GM12878 (cell line): ENCODE data around the gene TMEM217. TPM values are rescaled to one million over a fixed set of nuclear protein-coding genes. Genes with fewer than 3 reads are reported as not detected.

Experiments
- ATAC-seq: fragments of 200-7000 bp; cut with Tn5 transposase; 3 replicates; pipeline ENCODE4 v1.9.1; 2020; ENCODE audit warnings: mild to moderate bottlenecking, moderate library complexity
- BruUV-seq: library from RNA; stranded (reverse); fragments of 400-500 nt; replicated peaks from 2 replicates; lab custom pipeline; 2021; lab: Mats Ljungman, UMichigan
- CTCF ChIA-PET: fragments of 300-600 bp; sonication (Branson Sonifier 250); formaldehyde crosslinking; extraction: SDS; loops from one replicate; lab custom pipeline; 2021; ENCODE audit warnings: inconsistent platforms; lab: Yijun Ruan, JAX
- POLR2A ChIA-PET: fragments of 350-600 bp; formaldehyde crosslinking; extraction: SDS; loops from one replicate; lab custom pipeline; 2021; ENCODE audit warnings: inconsistent platforms; lab: Charles Lee
- RAD21 ChIA-PET: fragments of 300-600 bp; sonication (Branson Sonifier 250); formaldehyde crosslinking; loops from one replicate; lab custom pipeline; 2023; ENCODE audit warnings: antibody characterized with exemption; ENCODE audit not compliant: unreplicated experiment; lab: Charles Lee
- SMC1A ChIA-PET: fragments of 300-600 bp; sonication (Branson Sonifier 250); formaldehyde crosslinking; loops from one replicate; lab custom pipeline; 2023; ENCODE audit not compliant: unreplicated experiment, uncharacterized antibody; lab: Charles Lee
- DNase-seq: peaks from one replicate; pipeline ENCODE4 v3.0.0-alpha.2; 2011; ENCODE audit warnings: low read depth, low spot score
- FAIRE-seq: peaks from 3 replicates; lab custom pipeline; 2011; peaks lifted over from hg19 to GRCh38; lab: Jason Lieb, UNC
- H2AFZ ChIP-seq: 2 replicates; pipeline ENCODE4 v1.6.0; 2011; ENCODE audit warnings: low read depth, low read length, control low read depth; ENCODE audit not compliant: control insufficient read depth
- H3K27ac ChIP-seq: 2 replicates; pipeline ENCODE4 v1.5.1; 2011; ENCODE audit warnings: control low read depth; ENCODE audit not compliant: control insufficient read depth, insufficient read depth
- H3K27me3 ChIP-seq, 2 experiments: replicated peaks in 1 of 2; 2 replicates each; pipeline versions ENCODE4 v1.6.0 to v1.6.1; 2011; ENCODE audit warnings: low read length in 1 of 2; ENCODE audit not compliant: control insufficient read depth in 2 of 2, insufficient read depth in 2 of 2
- H3K36me3 ChIP-seq, 2 experiments: 2 replicates each; pipeline ENCODE4 v1.5.1; 2011; ENCODE audit warnings: low read length in 1 of 2; ENCODE audit not compliant: control insufficient read depth in 2 of 2, insufficient read depth in 2 of 2
- H3K4me1 ChIP-seq: 2 replicates; pipeline ENCODE4 v1.6.1; 2011; ENCODE audit warnings: mild to moderate bottlenecking, low read length, moderate library complexity, mixed read lengths; ENCODE audit not compliant: control insufficient read depth, insufficient read depth
- H3K4me2 ChIP-seq: 2 replicates; pipeline ENCODE4 v1.6.0; 2011; ENCODE audit warnings: control low read depth; ENCODE audit not compliant: control insufficient read depth, insufficient read depth
- H3K4me3 ChIP-seq: fragments of 200-600 bp; sonication (generic); 2 replicates; pipeline ENCODE4 v1.5.1; 2016
- H3K79me2 ChIP-seq: 2 replicates; pipeline ENCODE4 v1.6.0; 2011; ENCODE audit warnings: low read length; ENCODE audit not compliant: control insufficient read depth, insufficient read depth
- H3K9ac ChIP-seq: 2 replicates; pipeline ENCODE4 v1.8.0; 2011; ENCODE audit warnings: low read length, control low read depth, mixed read lengths; ENCODE audit not compliant: control insufficient read depth, insufficient read depth
- H3K9me3 ChIP-seq: replicated peaks from 3 replicates; pipeline ENCODE4 v1.5.1; 2011; ENCODE audit warnings: mild to moderate bottlenecking, low read length; ENCODE audit not compliant: control insufficient read depth, insufficient read depth
- H4K20me1 ChIP-seq: 2 replicates; pipeline ENCODE4 v1.6.0; 2011; ENCODE audit not compliant: control insufficient read depth, insufficient read depth
- ATF7 ChIP-seq: fragments of 450-650 bp; IDR thresholded peaks from 2 replicates; pipeline ENCODE4 v1.6.1; 2016; ENCODE audit warnings: low read depth, mild to moderate bottlenecking
- CHD1 ChIP-seq: IDR thresholded peaks from 2 replicates; pipeline ENCODE4 v1.6.1; 2012; ENCODE audit warnings: low read depth, low read length, improper control_type of control experiment
- ESRRA ChIP-seq: IDR thresholded peaks from 2 replicates; pipeline ENCODE4 v1.6.1; 2012; ENCODE audit warnings: mild to moderate bottlenecking, low read length, improper control_type of control experiment
- JUNB ChIP-seq: IDR thresholded peaks from 2 replicates; pipeline ENCODE4 v1.6.1; 2016; ENCODE audit warnings: antibody characterized with exemption, mild to moderate bottlenecking
- NFYB ChIP-seq: IDR thresholded peaks from 2 replicates; pipeline ENCODE4 v1.6.1; 2011; ENCODE audit warnings: low read depth, mild to moderate bottlenecking, low read length, improper control_type of control experiment, moderate library complexity; ENCODE audit not compliant: insufficient read depth
- RAD21 ChIP-seq: IDR thresholded peaks from 2 replicates; pipeline ENCODE4 v1.6.1; 2011; ENCODE audit warnings: mild to moderate bottlenecking, low read depth, low read length, moderate library complexity; ENCODE audit not compliant: insufficient read depth
- SIN3A ChIP-seq: IDR thresholded peaks from 2 replicates; pipeline ENCODE4 v1.6.1; 2012; ENCODE audit warnings: low read depth, low read length, improper control_type of control experiment
- SPI1 ChIP-seq: IDR thresholded peaks from 2 replicates; pipeline ENCODE4 v1.6.1; 2011; ENCODE audit warnings: low read depth, mild to moderate bottlenecking, low read length, moderate library complexity, borderline replicate concordance; ENCODE audit not compliant: insufficient read depth
- SREBF1 ChIP-seq: IDR thresholded peaks from 2 replicates; pipeline ENCODE4 v1.6.1; 2012; ENCODE audit warnings: mild to moderate bottlenecking, low read length
- ZNF217 ChIP-seq: fragments of 450-650 bp; IDR thresholded peaks from 2 replicates; pipeline ENCODE4 v1.6.1; 2017; ENCODE audit warnings: antibody characterized with exemption, mild to moderate bottlenecking
- WGBS: methylation state at CpG from one replicate; pipeline ENCODE4 v1.1.6; 2016; ENCODE audit warnings: low lambda C conversion rate; ENCODE audit not compliant: insufficient replicate concordance, insufficient coverage; ENCODE audit errors: missing lambda C conversion rate; 5-methylcytosine and 5-hydroxymethylcytosine counted together
- in situ Hi-C: fragments of 300-500 bp; cut with MboI; formaldehyde crosslinking; loops from 9 replicates; pipeline ENCODE4 v1.14.3; 2018; ENCODE audit warnings: mixed read lengths
- intact Hi-C: fragments of 100-400 bp; cut with micrococcal nuclease; formaldehyde crosslinking; loops from one replicate; pipeline ENCODE4 v1.14.2; 2022; ENCODE audit not compliant: unreplicated experiment
- polyA plus RNA-seq, 11 experiments: library from polyadenylated mRNA; depleted of rRNA in 4 of 11; unstranded in 6 of 11; stranded (reverse) in 5 of 11; fragments of >200 nt; fragmentation: Nextera tagmentation in 4 of 11; fragmentation: Illumina TruSeq in 1 of 11; extraction: Ambion mirVana in 4 of 11; extraction: Trizol in 1 of 11; gene quantifications; 1 replicate in 1 of 11; 2 replicates in 10 of 11; pipeline versions ENCODE4 v1.2.1 to v1.2.3, GENCODE V29; 2011 to 2016; ENCODE audit warnings: inconsistent platforms in 2 of 11, missing spikeins in 2 of 11, low read depth in 1 of 11
- total RNA-seq, 4 experiments: library from RNA; depleted of rRNA in 3 of 4; stranded (reverse); fragments of >200 nt in 3 of 4; fragmentation: Illumina TruSeq in 1 of 4; extraction: Trizol in 1 of 4; gene quantifications; 2 replicates each; pipeline versions ENCODE4 v1.2.1 to v1.2.3, GENCODE V29; 2013 to 2021
- TF ChIP-seq, protein P1 (sequence below): IDR thresholded peaks from 2 replicates; pipeline ENCODE4 v1.6.1; 2011; ENCODE audit warnings: borderline replicate concordance, low read depth, mild to moderate bottlenecking, moderate library complexity, mixed read lengths, low read length; ENCODE audit not compliant: insufficient read depth; ENCODE audit errors: extremely low read length

Gene TMEM217
- total and polyA plus RNA-seq, 10 of the 15 experiments (the other 5 are each of a cell fraction or from before 2014, with no cell fraction given): 1.3 to 4.5 (median 2.3) TPM

DNA sequence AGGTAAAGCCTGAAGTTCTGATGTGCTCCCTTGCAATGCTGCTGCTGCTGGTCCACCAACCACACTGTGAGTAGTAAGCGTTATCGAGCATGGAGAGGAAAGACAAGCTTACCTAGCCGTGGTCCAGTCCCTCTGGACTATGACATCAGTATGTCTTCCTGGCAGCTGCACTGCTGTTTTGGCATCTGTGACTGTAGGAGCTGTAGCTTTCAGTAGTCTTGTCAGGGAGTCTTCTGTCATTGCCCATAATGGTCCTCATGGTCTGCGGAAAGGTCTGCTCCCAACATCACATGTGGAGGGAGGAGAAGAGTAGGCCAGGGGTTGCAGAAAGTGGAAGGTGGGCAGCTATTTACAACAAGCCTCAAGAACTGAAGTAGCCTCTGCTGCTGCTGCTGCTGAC lies 26.8 kb upstream of the TMEM217 start:
- ChIA-PET POLR2A (interaction anchor here (0.5 to 1.0 kb wide), 4 partner anchors 9 to 707 kb away, joined by 3 to 6 read pairs (median 4); no protein-coding TSS in a partner anchor), SMC1A (interaction anchor here (2.0 kb wide), 1 partner anchor 14 kb away, joined by 8 read pairs; no protein-coding TSS in a partner anchor), RAD21 (interaction anchor here (1.2 kb wide), 1 partner anchor 23 kb away, joined by 3 read pairs; no protein-coding TSS in a partner anchor), CTCF (interaction anchor here (1.6 to 1.8 kb wide), 2 partner anchors 24 to 76 kb away, joined by 4 to 6 read pairs; no protein-coding TSS in a partner anchor)
- no peak overlapping the region for H3K4me2 ChIP-seq
- BruUV-seq: no TSS peak
- WGBS: 92% methylated on average over 4 of the region's 4 CpGs
- DNase-seq (no peak), FAIRE-seq (no peak), ATAC-seq (no peak)
- no peak overlapping the region for H3K9ac ChIP-seq
- no peaks in the 10 kb centered on the region for H3K9me3 ChIP-seq
- H3K27ac ChIP-seq: no peak overlapping the region
- H3K4me1 ChIP-seq: peaks cover 16% of the 10 kb centered on the region
- in situ Hi-C loops (no loop called here), intact Hi-C loops (no loop called here)
- TF ChIP-seq ZNF217 (no peak), NFYB (no peak), SPI1 (no peak), SIN3A (no peak), ATF7 (no peak), JUNB (no peak), SREBF1 (no peak), CHD1 (no peak), ESRRA (no peak), RAD21 (no peak)
- TF ChIP-seq, protein P1, sequence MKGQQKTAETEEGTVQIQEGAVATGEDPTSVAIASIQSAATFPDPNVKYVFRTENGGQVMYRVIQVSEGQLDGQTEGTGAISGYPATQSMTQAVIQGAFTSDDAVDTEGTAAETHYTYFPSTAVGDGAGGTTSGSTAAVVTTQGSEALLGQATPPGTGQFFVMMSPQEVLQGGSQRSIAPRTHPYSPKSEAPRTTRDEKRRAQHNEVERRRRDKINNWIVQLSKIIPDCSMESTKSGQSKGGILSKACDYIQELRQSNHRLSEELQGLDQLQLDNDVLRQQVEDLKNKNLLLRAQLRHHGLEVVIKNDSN: no peak
- H2AFZ ChIP-seq: no peak overlapping the region
- no peaks in the 10 kb centered on the region for H3K79me2 ChIP-seq
- no peaks in the 10 kb centered on the region for H4K20me1 ChIP-seq
- peaks cover 20% of the 10 kb centered on the region in 2 experiments; a peak in 3 of 4 replicates for H3K36me3 ChIP-seq
- no peak overlapping the region for H3K4me3 ChIP-seq
- no peaks in the 10 kb centered on the region for H3K27me3 ChIP-seq
